ENCODE measurements around the gene MELTF.

Gene MELTF

GRCh38 chr3:196991581-196992460 is 37.8 kb downstream of the MELTF start:
- no peak for DNase-seq

DNA sequence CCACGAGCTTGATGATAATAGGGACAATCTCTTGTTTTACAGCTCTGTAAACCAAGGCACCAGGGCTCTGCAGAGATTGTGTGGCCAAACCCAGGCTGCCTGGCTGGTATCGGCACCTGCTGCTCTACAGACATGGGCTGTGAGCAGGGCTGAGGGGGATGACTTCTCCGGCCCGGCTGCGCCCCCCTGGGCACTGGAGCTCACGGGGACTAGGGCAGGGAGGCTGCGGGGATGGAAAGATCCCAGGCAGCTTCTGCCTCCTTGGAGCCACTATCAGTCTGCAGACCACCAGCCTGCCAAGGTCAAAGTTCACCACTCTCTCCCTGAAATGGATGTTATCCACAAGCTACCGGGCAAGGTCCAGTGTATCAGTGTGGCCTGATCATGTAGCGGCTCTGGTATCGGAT is 39.0 kb downstream of the MELTF start:
- DNase-seq, result no peak

DNA sequence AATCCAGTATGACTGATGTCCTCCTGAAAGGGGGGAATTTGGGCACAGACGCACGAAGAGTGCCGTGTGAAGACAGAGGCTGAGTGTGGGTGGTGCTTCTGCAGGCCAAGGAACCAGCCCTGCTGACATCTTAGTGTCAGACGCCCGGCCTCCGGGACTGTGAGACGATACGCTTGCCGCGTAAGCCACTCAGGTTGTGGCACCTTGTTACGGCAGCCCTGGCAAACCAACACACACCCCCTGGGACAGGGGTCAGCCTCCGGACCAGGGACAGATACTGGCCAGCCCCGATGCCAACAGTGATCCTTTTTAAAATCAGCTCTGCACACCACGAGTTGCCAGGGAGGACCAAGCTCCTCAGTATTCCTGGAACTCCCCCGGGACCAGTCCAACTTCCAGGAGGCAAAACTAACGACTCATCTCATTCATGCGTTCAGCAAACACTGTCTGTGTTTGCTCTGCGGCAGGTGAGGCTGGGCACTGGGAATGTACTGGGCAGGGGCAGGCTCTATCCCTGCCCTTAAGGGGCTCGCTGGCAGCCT is 39.8 kb downstream of the MELTF start:
- no peak for DNase-seq

DNA sequence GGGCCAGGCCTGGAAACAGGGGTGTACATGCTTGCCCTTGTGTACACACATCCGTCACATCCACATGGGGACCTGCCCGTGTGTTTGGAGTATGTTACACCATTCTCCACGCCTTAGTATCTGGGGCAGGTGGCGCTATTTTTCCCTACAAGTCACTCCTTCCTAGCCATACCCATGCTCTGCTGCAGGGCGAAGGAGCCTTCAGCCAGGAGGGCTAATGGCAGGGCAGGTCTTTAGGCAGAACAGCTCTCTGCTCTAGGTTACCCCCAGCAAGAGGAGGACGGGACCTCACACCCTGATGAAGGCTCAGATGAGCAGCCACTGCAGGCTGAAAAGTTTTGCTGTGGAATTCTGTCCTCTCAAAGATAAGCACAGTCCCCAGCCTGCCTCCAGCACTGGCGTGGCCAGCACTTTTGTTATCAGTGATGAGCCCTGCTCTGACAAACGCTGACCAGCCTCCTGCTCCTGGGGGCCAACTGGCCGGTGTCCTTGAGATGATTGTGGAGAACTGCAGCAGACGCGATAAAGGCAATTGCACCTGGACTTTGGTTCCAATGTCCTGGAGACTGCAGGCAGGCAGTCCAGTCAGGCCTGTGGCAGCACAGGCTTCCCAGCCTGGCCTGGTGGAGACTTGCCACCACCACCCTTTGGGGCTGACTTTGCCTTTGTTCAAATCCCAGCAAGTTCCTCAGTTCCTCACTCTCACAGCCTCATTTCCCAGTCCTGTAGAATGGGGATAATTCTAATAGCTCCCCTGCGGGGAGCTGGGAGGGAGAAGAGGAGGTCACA is 41.2 kb downstream of the MELTF start:
- no peak for DNase-seq

GRCh38 chr3:196987022-196987421 is 42.6 kb downstream of the MELTF start:
- DNase-seq, result no peak

DNA sequence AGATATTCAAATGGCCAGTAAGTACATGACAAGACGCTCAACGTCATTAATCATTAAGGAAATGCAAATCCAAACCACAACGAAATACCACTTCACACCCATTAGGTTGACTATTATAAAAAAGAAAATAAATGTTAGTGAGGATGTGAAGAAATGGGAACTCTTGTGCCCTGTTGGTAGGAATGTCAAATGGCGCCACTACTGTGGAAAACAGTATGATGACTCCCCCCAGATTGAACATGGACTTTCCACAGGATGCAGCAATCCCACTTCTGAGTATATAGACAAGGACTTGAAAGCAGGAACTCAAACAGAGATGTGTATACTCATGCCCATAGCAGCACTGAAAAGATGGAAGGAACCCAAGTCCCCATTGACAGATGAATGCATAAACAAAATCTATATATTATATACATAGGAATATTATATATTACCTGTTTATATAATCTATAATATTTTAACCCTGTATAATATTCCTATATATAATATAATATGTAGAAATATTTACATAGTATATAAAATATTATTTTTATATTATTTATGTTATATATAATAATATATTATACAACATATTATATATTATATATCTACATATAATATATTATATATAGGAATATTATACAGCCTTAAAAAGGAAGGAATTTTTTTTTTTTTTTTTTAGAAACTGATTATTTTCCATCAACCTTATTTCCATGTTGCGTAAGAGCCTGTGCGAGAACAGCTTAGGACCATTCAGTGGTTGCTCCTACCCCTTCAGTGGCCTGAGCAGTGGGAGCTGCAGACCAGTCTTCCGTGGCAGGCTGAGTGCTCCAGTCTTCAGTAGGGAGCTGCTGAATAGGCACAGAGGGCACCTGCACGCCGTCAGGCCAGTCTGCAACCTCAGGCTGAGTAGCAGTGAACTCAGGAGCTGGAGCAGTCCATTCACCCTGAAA is 43.4 kb downstream of the MELTF start:
- no peak for DNase-seq

DNA sequence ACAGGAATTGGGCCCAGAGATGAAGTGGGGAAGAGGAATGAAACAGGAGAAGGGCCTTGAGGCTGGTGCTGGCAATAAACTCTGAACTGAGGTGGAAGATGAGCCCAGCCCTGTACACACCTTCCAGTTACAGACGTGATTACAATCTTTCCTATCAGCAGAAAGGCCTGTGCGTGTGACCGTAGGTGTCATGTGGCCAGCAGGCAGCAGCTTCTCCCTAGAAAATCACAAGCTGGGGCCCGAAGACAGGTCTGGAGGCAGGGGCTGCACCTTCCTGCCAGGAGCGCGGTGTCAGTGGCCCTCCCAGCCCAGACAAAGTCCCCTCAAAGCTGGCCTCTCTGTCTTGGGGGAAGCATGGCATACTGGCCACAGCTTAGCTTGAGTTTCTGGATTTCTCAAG is 44.3 kb downstream of the MELTF start:
- no peak for DNase-seq

- DNase-seq, result no peak
Measured at GRCh38 chr3:196983186-196983585, 46.4 kb downstream of the MELTF start.

GRCh38 chr3:196981657-196982056 is 48.0 kb downstream of the MELTF start:
- no peak for DNase-seq

DNA sequence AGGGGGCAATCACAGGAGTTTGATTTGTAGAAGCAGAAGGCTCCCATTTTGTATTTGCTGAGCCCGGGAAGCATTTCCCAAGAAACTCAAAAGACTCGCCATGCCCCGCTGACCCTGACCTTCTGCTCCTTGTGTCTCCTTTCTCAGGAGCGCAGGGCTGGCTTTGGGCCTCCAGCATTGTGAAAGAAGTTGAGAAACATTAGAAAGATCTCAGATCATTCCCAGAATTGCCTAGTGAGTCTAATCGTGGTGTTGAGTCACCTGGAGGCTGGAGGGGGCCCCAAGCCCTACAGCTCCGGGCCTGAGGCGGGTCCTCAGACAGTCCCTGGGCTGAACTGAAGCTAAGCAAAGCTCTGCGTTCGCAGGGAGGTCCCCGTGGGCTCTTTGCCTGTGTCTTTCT is 50.1 kb downstream of the MELTF start:
- no peak for DNase-seq

- no peak for DNase-seq
Measured at GRCh38 chr3:196976941-196977340, 52.7 kb downstream of the MELTF start.

- no peak for DNase-seq
Measured at GRCh38 chr3:196975349-196975748, 54.3 kb downstream of the MELTF start.

- no peak for DNase-seq
Measured at GRCh38 chr3:196974661-196975060, 55.0 kb downstream of the MELTF start.

GRCh38 chr3:196971094-196971698 is 58.4 kb downstream of the MELTF start:
- DNase-seq, result no peak

DNA sequence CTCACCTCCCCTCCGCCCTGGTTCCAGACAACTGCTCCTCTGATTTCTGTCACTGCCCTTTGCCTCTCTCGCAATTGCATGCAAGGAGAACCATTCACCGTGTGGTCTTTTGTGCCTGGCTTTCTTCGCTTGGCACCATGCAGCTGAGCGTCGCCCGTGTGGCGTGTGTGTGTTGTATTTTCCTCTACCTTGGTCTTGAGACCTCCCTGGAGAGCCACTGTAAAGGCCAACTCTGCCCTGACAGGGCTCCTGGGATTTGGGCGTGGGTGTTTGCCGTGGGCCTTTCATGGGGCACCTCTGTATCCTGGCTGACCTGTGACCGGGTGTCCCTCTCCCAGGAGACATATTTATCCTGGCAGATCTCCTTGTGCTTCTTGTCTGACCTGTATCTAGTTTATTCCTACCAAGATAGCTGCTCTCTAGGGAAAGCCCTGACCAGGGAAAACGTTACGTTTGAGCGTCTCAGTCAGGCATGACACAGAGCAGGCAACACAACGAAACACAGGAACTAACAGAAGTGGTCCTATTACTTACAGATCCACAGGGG is 59.0 kb downstream of the MELTF start:
- no peak for DNase-seq

DNA sequence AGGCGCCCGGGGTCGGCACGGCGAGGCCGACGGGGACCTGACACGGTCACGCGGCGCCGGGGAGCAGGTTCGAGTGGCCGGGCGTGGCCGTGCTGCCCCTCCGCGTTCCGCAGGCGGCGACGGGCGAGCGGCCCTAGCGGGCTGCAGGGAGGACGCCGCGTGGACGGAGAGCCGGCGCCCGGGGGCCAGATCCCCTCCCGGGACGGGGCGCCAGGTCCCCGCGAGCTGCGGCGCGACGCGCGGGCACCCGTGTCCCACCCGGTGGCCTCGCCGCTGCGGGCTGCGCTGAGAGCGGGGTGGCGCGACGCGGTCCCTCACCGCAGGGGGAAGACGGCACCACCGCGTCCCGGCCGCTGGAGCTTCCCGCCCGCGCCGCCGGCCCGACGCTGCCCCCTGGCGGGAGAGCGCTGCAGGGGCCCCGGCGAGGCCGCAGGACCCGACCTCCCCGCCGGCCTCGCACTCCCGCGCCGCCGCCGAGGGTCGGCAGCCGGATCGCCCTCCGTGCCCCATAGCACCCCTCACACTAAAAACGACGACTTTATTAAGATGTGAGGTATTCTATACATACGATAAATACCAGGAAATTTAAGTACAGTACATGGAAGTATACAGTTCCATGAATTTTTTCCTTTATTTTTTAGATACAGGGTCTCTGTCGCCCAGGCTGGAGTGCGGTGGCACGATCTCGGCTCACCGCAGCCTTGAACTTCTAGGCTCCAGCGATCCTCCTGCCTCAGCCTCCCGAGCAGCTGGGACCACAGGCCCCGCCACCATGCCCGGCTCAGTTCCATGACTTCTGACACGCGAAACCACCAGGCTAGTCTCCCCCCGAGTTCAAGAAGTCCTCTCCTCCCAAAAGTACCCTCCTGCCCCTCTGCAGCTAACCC is 59.7 kb downstream of the MELTF start:
- DNase-seq, result peak; percentile 75

DNA sequence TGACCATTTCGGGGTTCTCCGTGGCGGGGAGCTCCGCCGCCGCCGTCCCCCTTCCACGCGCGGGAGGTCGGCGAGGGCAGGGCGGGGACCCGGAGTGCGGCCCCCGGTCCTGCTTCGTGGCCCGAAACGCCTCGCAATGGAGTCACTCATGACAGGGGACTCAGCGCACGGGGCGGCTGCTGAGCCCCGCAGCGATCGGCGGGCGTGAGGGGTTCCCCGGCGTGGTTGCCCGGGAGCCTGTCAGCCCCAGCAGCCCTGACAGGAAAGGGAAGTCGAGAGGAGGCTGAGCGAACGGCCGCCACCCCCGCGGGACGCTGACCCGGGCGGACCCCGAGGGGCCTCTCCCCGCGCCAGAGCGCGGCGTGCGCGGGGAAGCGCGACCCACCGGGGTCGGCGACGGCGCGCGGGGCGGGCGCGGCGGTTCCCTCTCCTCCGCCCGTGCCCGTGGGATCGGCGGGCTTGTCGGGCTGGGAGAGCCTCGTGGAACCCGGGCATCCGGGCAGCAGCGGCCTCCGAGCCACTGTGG is 60.4 kb downstream of the MELTF start:
- DNase-seq, result peak; percentile 63

GRCh38 chr3:196968233-196969133 is 61.1 kb downstream of the MELTF start, which contains the start of gene PIGZ:
PIGZ (minus strand) TSS chr3:196968833; CDS start chr3:196952031, 16,802 bp downstream.
- peak; percentile 65 for DNase-seq
